ENCODE results near the gene DCAF10.

DNA sequence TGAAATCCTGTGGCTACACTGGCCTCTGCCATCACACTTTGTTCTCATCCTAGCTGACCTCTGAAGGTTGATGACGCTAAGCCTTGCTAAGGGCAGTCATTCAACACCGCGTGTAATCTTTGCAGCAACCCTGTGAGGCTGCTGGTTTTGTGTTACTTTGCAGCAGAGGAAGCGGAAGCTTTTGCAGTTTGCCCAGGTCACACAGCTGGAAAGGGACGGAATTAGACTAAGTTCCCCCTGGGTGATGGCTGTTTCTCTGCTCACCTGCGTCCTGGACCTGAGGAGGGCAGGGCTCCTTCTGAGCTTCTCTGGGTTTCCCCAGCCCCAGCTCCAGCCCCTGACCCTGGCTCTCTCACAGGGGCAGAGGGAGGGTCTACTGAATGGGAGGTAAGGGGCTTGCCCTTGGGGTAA, 110.7 kb downstream of the DCAF10 start:
- no peak for TF ChIP-seq MEF2A (IDR thresholded peaks at IDR 0.05; ENCODE audit: insufficient read depth, low read depth, low read length)
- TF ChIP-seq CTCF (IDR thresholded peaks at IDR 0.05 in 2 of 3, conservative IDR thresholded peaks at IDR 0.05 in 1 of 3; ENCODE audit: control insufficient read depth in 2 of 3, extremely low read depth in 1 of 3, insufficient read depth in 1 of 3, low read depth in 3 of 3, low read length in 3 of 3): no peak

All from GM12878 (cell line).